Measurements from ENCODE around the gene TSACC. TPM values are rescaled to one million over a fixed set of nuclear protein-coding genes. Genes with fewer than 3 reads are reported as not detected.
"Not testable (repeated sequence)": the region's sequence is repeated elsewhere in the genome, so short reads cannot be mapped to it uniquely, and the experiment has no call there.

The TSACC gene
- total RNA-seq, 3 donors from 2014 or later: 0.37 to 0.43 TPM; not detected in 1

- H3K4me1 Mint-ChIP-seq (ENCODE audit: low read depth): peaks cover 7% of the 10 kb centered on the region
Observed at GRCh38 chr1:156359249-156359648, 20.9 kb downstream of the TSACC start.

GRCh38 chr1:156359973-156360372, 21.6 kb downstream of the TSACC start:
- ATAC-seq (no peak), DNase-seq (no peak)
- Mint-ChIP-seq H3K4me1 (ENCODE audit: low read depth) (peaks cover 7% of the 10 kb centered on the region), H3K27me3 (ENCODE audit: low read depth) (peaks cover 38% of the 10 kb centered on the region), H3K9me3 (no peaks in the 10 kb centered on the region), H3K4me3 (no peak overlapping the region), H3K36me3 (ENCODE audit: insufficient read depth) (no peaks in the 10 kb centered on the region)

More at GRCh38 chr1:156359249-156359648, 20.9 kb downstream of the TSACC start:
- Mint-ChIP-seq H3K9me3 (no peaks in the 10 kb centered on the region), H3K36me3 (ENCODE audit: insufficient read depth) (no peaks in the 10 kb centered on the region), H3K27me3 (ENCODE audit: low read depth) (peaks cover 41% of the 10 kb centered on the region), H3K4me3 (no peak overlapping the region)
- ATAC-seq: no peak
- no peak for DNase-seq

GRCh38 chr1:156360534-156360933, 22.2 kb downstream of the TSACC start:
- no peak for ATAC-seq

GRCh38 chr1:156365754-156366153, 27.4 kb downstream of the TSACC start:
- ATAC-seq: no peak
- no peaks in the 10 kb centered on the region for H3K9me3 Mint-ChIP-seq
- H3K36me3 Mint-ChIP-seq (ENCODE audit: insufficient read depth): no peaks in the 10 kb centered on the region
- H3K4me1 Mint-ChIP-seq (ENCODE audit: low read depth): peaks cover 3% of the 10 kb centered on the region
- DNase-seq: no peak
- H3K27me3 Mint-ChIP-seq (ENCODE audit: low read depth): peaks cover 36% of the 10 kb centered on the region
- no peak overlapping the region for H3K4me3 Mint-ChIP-seq

More at GRCh38 chr1:156360534-156360933, 22.2 kb downstream of the TSACC start:
- DNase-seq: no peak
- peaks cover 7% of the 10 kb centered on the region for H3K4me1 Mint-ChIP-seq (ENCODE audit: low read depth)
- peaks cover 36% of the 10 kb centered on the region for H3K27me3 Mint-ChIP-seq (ENCODE audit: low read depth)
- no peaks in the 10 kb centered on the region for H3K9me3 Mint-ChIP-seq
- no peak overlapping the region for H3K4me3 Mint-ChIP-seq
- H3K36me3 Mint-ChIP-seq (ENCODE audit: insufficient read depth): no peaks in the 10 kb centered on the region

- no peak for DNase-seq
- H3K9me3 Mint-ChIP-seq: no peaks in the 10 kb centered on the region
Observed at GRCh38 chr1:156366378-156367166, 28.2 kb downstream of the TSACC start.

GRCh38 chr1:156367383-156368156, 29.2 kb downstream of the TSACC start:
- DNase-seq: no peak
- no peak overlapping the region for H3K4me3 Mint-ChIP-seq
- H3K9me3 Mint-ChIP-seq: no peaks in the 10 kb centered on the region
- no peak for ATAC-seq
- peaks cover 51% of the 10 kb centered on the region for H3K27me3 Mint-ChIP-seq (ENCODE audit: low read depth)
- H3K36me3 Mint-ChIP-seq (ENCODE audit: insufficient read depth): no peaks in the 10 kb centered on the region
- H3K4me1 Mint-ChIP-seq (ENCODE audit: low read depth): peaks cover 3% of the 10 kb centered on the region

More at GRCh38 chr1:156366378-156367166, 28.2 kb downstream of the TSACC start:
- H3K36me3 Mint-ChIP-seq (ENCODE audit: insufficient read depth): no peaks in the 10 kb centered on the region
- H3K27me3 Mint-ChIP-seq (ENCODE audit: low read depth): peaks cover 42% of the 10 kb centered on the region
- no peak for ATAC-seq
- H3K4me1 Mint-ChIP-seq (ENCODE audit: low read depth): peaks cover 3% of the 10 kb centered on the region
- H3K4me3 Mint-ChIP-seq: no peak overlapping the region

- Mint-ChIP-seq H3K4me1 (ENCODE audit: low read depth) (peaks cover 3% of the 10 kb centered on the region), H3K4me3 (no peak overlapping the region), H3K36me3 (ENCODE audit: insufficient read depth) (no peaks in the 10 kb centered on the region), H3K27me3 (ENCODE audit: low read depth) (peaks cover 55% of the 10 kb centered on the region), H3K9me3 (no peaks in the 10 kb centered on the region)
- DNase-seq: no peak
- ATAC-seq: no peak
Observed at GRCh38 chr1:156368157-156368658, 29.9 kb downstream of the TSACC start.

- Mint-ChIP-seq H3K36me3 (ENCODE audit: insufficient read depth) (no peaks in the 10 kb centered on the region), H3K9me3 (no peaks in the 10 kb centered on the region), H3K4me1 (ENCODE audit: low read depth) (peaks cover 3% of the 10 kb centered on the region), H3K27me3 (ENCODE audit: low read depth) (peaks cover 50% of the 10 kb centered on the region), H3K4me3 (peak within 1 kb of the TSS; percentile 46)
- ATAC-seq (peak; percentile 39), DNase-seq (peak; percentile 12)
Observed at GRCh38 chr1:156368889-156369684, 30.8 kb downstream of the TSACC start, which contains the start of gene RHBG. RHBG (plus strand) TSS chr1:156369211; CDS start chr1:156369250, 39 bp downstream.

GRCh38 chr1:156369685-156370286, 31.5 kb downstream of the TSACC start:
- not testable (repeated sequence) for ATAC-seq; H3K4me1 Mint-ChIP-seq (ENCODE audit: low read depth); H3K4me3 Mint-ChIP-seq; H3K36me3 Mint-ChIP-seq (ENCODE audit: insufficient read depth); DNase-seq; H3K9me3 Mint-ChIP-seq
- H3K27me3 Mint-ChIP-seq (ENCODE audit: low read depth): peaks cover 51% of the 10 kb centered on the region

GRCh38 chr1:156371553-156372264, 33.4 kb downstream of the TSACC start:
- ATAC-seq: peak; percentile 18 to 46
- H3K9me3 Mint-ChIP-seq: no peaks in the 10 kb centered on the region
- H3K27me3 Mint-ChIP-seq (ENCODE audit: low read depth): peaks cover 50% of the 10 kb centered on the region
- no peak overlapping the region for H3K4me3 Mint-ChIP-seq
- no peaks in the 10 kb centered on the region for H3K36me3 Mint-ChIP-seq (ENCODE audit: insufficient read depth)
- H3K4me1 Mint-ChIP-seq (ENCODE audit: low read depth): peaks cover 3% of the 10 kb centered on the region
- no peak for DNase-seq

- DNase-seq (no peak), ATAC-seq (no peak)
- peaks cover 3% of the 10 kb centered on the region for H3K4me1 Mint-ChIP-seq (ENCODE audit: low read depth)
- no peaks in the 10 kb centered on the region for H3K36me3 Mint-ChIP-seq (ENCODE audit: insufficient read depth)
- H3K27me3 Mint-ChIP-seq (ENCODE audit: low read depth): peaks cover 50% of the 10 kb centered on the region
- no peak overlapping the region for H3K4me3 Mint-ChIP-seq
- no peaks in the 10 kb centered on the region for H3K9me3 Mint-ChIP-seq
Observed at GRCh38 chr1:156372265-156372586, 33.9 kb downstream of the TSACC start.

GRCh38 chr1:156372876-156373275, 34.5 kb downstream of the TSACC start:
- peaks cover 44% of the 10 kb centered on the region for H3K27me3 Mint-ChIP-seq (ENCODE audit: low read depth)
- H3K4me3 Mint-ChIP-seq: no peak overlapping the region
- H3K36me3 Mint-ChIP-seq (ENCODE audit: insufficient read depth): no peaks in the 10 kb centered on the region
- no peak for DNase-seq
- peaks cover 3% of the 10 kb centered on the region for H3K4me1 Mint-ChIP-seq (ENCODE audit: low read depth)
- no peaks in the 10 kb centered on the region for H3K9me3 Mint-ChIP-seq
- no peak for ATAC-seq

GRCh38 chr1:156373546-156373945, 35.2 kb downstream of the TSACC start:
- Mint-ChIP-seq H3K9me3 (no peaks in the 10 kb centered on the region), H3K36me3 (ENCODE audit: insufficient read depth) (no peaks in the 10 kb centered on the region), H3K27me3 (ENCODE audit: low read depth) (peaks cover 37% of the 10 kb centered on the region)

More at GRCh38 chr1:156373546-156373945, 35.2 kb downstream of the TSACC start:
- Mint-ChIP-seq H3K4me1 (ENCODE audit: low read depth) (peaks cover 3% of the 10 kb centered on the region), H3K4me3 (no peak overlapping the region)
- no peak for ATAC-seq
- no peak for DNase-seq
